Measurements from ENCODE around the gene IGSF21. TPM values are rescaled to one million over a fixed set of nuclear protein-coding genes. Genes with fewer than 3 reads are reported as not detected.

IGSF21 gene
- total RNA-seq, 1 experiment from 2014 or later, result 5.2 TPM

DNA sequence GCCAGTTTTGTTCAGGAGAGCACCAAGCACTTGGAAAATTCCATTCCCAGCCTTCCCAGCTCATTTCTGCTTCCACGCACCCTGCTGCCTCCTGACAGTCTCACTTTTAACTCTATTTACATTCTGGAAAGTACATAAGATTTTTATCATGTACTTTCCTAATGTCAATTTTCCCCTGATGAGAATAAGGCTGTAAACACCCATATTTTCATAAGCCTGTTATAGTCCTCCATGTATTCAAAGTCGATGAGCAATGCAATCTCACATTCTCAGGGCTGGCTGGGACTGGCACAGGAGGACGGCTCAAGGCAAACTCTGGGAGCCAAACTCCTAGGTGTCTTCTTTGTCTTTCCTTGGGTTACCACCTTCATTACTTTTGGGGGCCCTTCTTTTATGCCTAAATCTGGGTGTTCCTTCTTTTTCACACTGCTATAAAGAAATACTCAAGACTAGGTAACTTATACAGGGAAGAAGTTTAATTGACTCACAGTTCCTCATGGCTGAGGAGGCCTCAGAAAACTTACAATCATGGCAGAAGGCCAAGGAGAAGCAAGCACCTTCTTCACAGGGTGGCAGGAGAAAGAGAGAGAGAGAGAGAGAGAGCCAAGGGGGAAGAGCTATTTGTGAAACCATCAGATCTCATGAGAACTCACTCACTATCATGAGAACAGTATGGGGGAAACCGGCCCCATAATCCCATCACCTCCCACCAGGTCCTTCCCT, 94.6 kb downstream of the IGSF21 start:
- no CpG with 5 or more reads among the region's 4 CpGs for WGBS (ENCODE audit: extremely low coverage, insufficient read length, low lambda C conversion rate)
- H3K79me2 ChIP-seq (ENCODE audit: insufficient read depth, low read length), result no peaks in the 10 kb centered on the region
- H3K9ac ChIP-seq (ENCODE audit: extremely low read depth, insufficient read length, low read length), result no peak overlapping the region
- Mint-ChIP-seq H3K4me1 (peaks cover 34 to 41% of the 10 kb centered on the region in 2 experiments), H3K9me3 (peaks cover 3 to 8% of the 10 kb centered on the region in 2 experiments; a peak in 2 of 5 replicates), H3K4me3 (no peak overlapping the region), H3K27me3 (ENCODE audit: low read depth) (no peaks in the 10 kb centered on the region), H3K36me3 (ENCODE audit: insufficient read depth in 1 of 3, low read depth in 3 of 3) (peaks cover 2 to 8% (median 3%) of the 10 kb centered on the region in 3 experiments; a peak in 4 of 7 replicates), H3K27ac (peak overlapping the region in 1 of 3 experiments; percentile 87; a peak in 1 of 7 replicates)
- H4K91ac ChIP-seq (ENCODE audit: insufficient read length, low read depth, low read length), result no peak overlapping the region
- no peaks in the 10 kb centered on the region for H4K20me1 ChIP-seq (ENCODE audit: control insufficient read depth, insufficient read depth, insufficient read length)
- H3K9me3 ChIP-seq (ENCODE audit: control insufficient read depth, low read depth, low read length), result no peaks in the 10 kb centered on the region
- no peak overlapping the region for H2BK15ac ChIP-seq (ENCODE audit: low read depth, low read length)
- no peak overlapping the region for H3K4me2 ChIP-seq (ENCODE audit: insufficient read depth, insufficient read length, low read length)
- H3K4me1 ChIP-seq (ENCODE audit: insufficient read depth, low read length), result peaks cover 3% of the 10 kb centered on the region; the same call in 1 of the 2 replicates
- no peak overlapping the region for H3K27ac ChIP-seq (ENCODE audit: insufficient read length, low read depth, low read length)
- H3K79me1 ChIP-seq (ENCODE audit: insufficient read depth, low read depth, low read length, poor library complexity, severe bottlenecking), result no peaks in the 10 kb centered on the region
- no peaks in the 10 kb centered on the region for H3K27me3 ChIP-seq (ENCODE audit: insufficient read depth, low read length)
- no peak overlapping the region for H2AFZ ChIP-seq (ENCODE audit: low read length)
- H4K8ac ChIP-seq (replicated peaks; ENCODE audit: insufficient read length, low read depth, low read length), result no peak overlapping the region
- TF ChIP-seq, protein P1, sequence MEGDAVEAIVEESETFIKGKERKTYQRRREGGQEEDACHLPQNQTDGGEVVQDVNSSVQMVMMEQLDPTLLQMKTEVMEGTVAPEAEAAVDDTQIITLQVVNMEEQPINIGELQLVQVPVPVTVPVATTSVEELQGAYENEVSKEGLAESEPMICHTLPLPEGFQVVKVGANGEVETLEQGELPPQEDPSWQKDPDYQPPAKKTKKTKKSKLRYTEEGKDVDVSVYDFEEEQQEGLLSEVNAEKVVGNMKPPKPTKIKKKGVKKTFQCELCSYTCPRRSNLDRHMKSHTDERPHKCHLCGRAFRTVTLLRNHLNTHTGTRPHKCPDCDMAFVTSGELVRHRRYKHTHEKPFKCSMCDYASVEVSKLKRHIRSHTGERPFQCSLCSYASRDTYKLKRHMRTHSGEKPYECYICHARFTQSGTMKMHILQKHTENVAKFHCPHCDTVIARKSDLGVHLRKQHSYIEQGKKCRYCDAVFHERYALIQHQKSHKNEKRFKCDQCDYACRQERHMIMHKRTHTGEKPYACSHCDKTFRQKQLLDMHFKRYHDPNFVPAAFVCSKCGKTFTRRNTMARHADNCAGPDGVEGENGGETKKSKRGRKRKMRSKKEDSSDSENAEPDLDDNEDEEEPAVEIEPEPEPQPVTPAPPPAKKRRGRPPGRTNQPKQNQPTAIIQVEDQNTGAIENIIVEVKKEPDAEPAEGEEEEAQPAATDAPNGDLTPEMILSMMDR (conservative IDR thresholded peaks at IDR 0.05), result no peak
- H3K18ac ChIP-seq (ENCODE audit: insufficient read length, low read depth, low read length), result no peak overlapping the region
- H3K56ac ChIP-seq (ENCODE audit: insufficient read length, low read depth, low read length), result no peak overlapping the region
- no peak overlapping the region for H3T11ph ChIP-seq (ENCODE audit: low read length)
- no peak overlapping the region for H3K23ac ChIP-seq (ENCODE audit: insufficient read length, low read depth, low read length)
- no peak overlapping the region for H3K4ac ChIP-seq (ENCODE audit: low read depth, low read length)
- H2AK5ac ChIP-seq (ENCODE audit: insufficient read length, low read length), result no peak overlapping the region
- DNase-seq, result no peak
- no peak overlapping the region for H2BK120ac ChIP-seq (ENCODE audit: low read depth, low read length, poor library complexity, severe bottlenecking)
- no peak overlapping the region for H4K5ac ChIP-seq (ENCODE audit: insufficient read length, low read depth, low read length)
- H3K14ac ChIP-seq (ENCODE audit: insufficient read depth, low read length), result no peak overlapping the region
- H2BK20ac ChIP-seq (ENCODE audit: low read depth, low read length, poor library complexity, severe bottlenecking), result no peak overlapping the region
- H2BK12ac ChIP-seq (ENCODE audit: insufficient read length, low read depth, low read length), result no peak overlapping the region
- no peaks in the 10 kb centered on the region for H3K23me2 ChIP-seq (ENCODE audit: insufficient read length, low read depth, low read length, poor library complexity, severe bottlenecking)
- H2BK5ac ChIP-seq (ENCODE audit: insufficient read length, low read length), result no peak overlapping the region

All from H9 (cell line).